SK-N-DZ (cell line): ENCODE measurements around the gene RAB30.
"Not testable (repeated sequence)": the region's sequence is repeated elsewhere in the genome, so short reads cannot be mapped to it uniquely, and the experiment has no call there.

ENCODE experiments used
- DNase-seq: peaks from one replicate; pipeline ENCODE4 v3.0.0-alpha.2; 2015; ENCODE audit warnings: low spot score

RAB30 gene

DNA sequence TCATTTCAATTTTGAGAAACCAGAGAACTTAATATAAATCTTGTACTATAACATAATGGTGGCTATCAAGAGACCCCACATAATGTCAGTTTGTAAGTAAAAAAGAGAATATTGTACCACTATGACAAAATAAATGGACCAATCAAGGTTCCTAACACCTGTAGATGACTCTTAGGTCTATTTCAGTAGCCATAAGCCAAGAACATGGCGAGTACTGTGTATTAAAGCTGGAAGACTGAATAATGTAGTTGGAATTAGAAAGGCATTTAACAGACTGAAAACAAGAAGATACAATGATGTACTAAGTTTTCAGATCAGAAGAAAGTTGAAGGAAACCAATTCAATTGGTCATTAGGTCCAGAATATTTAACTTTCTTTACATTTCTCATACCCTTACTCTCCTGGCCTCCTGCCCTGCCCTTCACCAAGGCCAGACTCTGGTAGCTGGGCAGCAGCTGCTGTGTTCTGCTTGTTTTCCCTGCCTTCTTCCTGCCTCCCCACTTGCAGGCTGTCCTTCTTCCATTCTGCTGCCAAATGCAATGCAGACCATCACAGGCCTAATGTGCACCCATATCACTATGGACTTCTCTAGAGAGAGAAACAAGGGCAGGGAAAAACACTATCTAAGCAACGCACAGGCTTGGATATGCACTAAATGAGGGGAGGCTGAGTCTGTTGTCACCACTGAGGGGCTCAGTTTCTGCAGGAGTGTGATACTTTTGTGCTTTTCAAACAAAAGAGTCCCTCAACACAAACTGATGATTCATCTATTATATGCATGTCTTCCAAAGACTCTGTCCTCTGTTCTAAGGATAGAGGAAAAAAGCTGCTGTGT lies 60.1 kb downstream of the RAB30 start:
- DNase-seq, result no peak

DNA sequence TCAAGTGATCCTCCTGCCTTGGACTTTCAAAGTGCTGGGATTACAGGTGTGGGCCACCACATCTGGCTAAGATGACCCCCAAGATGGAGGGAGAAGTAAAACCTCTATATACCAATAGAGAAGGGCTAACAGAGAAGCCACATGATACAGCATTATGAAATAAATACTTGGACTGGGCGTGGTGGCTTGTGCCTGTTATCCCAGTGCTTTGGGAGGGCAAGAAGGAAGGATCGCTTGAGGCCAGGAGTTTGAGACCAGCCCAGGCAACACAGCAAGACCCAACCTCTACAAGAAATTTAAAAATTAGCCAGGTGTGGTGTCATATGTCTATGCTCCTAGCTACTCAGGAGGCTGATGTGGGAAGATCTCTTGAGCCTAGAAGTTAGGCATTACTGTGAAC lies 61.7 kb downstream of the RAB30 start:
- no peak for DNase-seq

DNA sequence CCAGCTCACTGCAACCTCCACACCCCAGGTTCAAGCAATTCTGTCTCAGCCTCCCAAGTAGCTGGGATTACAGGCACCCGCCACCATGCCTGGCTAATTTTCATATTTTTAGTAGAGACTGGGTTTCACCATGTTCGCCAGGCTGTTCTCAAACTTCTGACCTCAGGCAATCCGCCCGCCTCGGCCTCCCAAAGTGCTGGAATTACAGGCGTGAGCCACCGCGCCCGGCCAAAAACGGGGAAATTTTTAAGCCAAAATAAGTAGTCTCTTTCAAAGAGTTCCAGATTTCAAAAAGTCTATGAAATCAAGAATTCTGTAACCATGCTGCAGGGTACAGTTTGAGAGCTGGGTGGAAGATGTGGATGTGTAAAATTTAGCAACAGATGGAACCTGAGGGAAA lies 62.6 kb downstream of the RAB30 start:
- not testable (repeated sequence) for DNase-seq

DNA sequence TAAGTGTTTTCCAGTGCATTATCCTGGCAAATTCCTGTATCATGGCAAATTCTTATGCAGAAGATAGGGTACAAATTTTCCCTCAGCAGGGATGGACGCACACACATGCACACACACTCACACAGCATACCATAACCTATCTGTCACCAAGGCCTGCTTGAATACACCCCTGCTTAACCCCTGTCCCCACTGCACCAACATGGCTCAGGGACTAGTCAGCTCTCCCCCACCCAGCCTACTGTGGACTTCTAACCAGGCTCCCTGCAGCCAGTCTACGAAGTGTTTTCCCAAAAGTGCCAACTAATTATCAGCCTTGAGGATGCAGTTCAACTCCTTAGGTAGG lies 63.1 kb downstream of the RAB30 start:
- no peak for DNase-seq

DNA sequence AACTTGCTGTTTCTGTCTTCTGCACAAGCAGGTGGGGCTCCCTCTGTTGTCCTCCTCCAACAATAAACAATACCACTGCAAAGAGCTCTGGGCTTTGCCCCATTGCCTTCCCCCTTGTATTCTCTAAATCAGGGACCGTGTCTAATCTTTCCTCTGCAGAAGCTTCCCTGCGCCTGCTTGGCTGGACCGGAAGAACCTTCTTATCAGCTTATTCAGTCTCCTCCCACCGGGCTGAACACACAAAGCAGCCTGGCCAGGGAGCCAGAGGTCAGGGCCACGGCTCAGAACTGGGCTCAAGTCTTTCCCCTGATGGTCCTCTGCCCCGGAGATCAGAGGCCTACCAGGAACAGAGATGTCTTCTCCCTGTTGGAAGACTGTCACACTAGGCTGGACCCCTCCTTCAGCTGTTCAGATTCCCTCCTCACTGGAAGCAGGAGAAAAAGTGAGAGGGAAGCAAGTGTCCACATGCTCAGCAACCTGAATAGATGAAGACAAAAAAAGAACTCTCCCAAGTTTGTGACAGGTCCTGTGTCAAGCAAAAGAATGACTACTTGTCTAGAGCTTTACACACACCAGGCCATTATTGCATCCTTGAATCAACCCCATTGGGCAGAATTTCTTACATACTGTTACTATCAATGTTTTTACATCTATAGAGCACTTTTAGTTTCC lies 63.7 kb downstream of the RAB30 start:
- peak; percentile 70 for DNase-seq

DNA sequence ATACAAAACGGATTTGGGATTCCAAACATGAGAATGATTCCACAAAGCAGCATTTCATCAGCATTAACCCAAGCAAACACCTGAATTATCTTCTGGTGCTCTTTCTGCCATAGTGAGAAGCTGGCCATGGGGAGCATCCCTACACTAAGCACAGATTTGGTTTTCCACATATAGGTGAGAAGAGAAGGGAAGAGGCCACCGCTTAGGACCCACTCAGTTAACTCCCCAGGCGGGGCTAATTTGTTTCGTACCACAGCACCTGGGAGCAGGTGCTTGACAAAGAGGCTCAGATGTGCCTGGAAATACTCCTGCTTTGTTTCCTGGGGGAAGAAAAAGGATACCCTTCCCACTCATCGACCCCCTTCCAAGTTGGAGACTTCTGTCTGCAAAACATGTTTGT lies 64.2 kb downstream of the RAB30 start:
- DNase-seq, result no peak

DNA sequence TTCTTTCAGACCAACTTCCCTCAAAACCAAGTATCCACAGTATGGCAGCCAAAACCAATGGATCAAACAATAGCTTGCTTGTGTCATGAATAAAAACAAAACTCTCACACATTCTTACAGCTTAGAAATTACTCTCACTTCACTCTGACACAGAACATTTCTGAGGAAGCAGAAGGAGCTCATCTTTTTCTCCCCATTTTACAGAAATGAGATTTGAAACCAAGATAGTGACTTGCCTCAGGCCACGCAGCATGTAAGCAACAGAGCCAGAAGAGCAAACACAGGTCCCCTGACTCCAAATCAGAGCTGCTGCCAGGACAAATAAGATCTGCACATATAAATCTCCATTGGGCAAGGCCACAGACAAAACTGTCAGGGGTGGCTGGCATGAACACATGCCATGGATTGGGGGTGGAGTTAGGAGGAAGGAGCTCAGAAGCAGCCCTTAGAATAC lies 64.8 kb downstream of the RAB30 start:
- no peak for DNase-seq

DNA sequence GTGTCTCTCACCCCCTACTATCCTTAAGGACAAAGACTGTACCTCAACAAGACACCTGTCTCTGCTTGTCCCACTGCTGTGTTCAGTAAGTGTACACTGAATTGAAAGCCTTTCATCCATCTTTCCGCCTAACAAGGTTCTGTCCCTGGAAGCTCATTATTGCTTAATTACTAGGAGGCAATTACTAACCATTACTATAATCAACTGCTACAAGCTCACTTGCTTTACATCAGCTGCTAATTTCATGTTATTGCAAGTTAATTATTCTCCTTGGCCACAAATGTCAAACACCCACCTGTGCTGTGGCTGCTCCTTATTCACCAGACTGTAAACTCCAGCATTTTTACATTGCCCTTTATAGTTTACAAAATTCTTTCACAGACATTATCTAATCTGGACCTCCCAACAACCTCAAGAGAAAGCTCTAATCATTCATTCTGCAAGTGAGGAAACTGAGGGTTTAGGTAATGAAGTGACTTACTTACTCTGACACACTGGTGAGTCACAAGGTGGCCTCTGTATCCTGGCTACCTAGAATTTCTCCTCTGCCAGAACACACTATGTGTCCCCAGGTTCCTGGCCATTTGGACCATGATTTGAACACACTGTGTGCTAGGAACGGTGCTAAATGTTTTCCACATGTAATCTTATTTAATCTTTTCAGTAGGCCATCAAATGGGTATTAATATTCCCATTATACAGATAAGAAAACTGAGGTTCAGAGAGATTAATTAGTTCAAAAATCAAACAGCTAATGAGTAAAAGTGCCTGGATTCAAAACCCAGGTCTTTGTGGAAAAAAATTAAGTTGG lies 66.7 kb downstream of the RAB30 start:
- no peak for DNase-seq

DNA sequence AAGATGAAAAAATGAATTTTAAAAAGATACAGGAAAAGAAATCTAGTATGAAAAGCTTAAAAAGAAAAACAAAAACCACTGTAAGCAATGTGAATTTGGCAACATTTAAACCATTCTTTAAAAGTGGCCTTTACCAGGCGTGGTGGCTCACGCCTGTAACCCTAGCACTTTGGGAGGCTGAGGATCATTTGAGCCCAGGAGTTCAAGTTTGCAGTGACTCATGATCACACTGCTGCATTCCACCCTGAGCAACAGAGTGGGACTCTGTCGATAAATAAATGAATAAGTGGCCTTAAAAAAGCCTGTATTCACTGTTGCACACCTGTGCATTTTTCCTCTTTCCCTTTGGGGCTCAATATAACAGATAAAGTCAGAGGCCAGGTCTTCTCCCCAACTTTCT lies 69.2 kb downstream of the RAB30 start:
- no peak for DNase-seq

DNA sequence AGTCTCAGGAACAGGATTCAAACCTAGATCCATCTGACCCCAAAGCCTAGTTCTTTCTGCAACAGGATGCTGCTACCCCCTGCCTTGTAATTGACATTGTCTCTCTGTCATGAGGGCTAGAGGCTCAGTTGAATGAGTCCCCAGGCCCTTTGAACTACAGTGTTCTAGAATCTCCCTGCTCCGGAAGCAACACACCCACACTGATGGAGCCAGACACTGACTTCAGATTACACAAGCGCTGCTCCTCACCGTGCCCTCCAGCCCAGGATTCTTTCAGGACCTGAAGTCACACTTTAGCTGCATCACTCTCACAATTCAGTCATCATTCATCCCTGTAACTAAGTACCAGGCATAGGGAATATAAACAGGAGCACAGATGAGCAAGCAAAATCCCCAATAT lies 69.6 kb downstream of the RAB30 start:
- DNase-seq, result no peak

DNA sequence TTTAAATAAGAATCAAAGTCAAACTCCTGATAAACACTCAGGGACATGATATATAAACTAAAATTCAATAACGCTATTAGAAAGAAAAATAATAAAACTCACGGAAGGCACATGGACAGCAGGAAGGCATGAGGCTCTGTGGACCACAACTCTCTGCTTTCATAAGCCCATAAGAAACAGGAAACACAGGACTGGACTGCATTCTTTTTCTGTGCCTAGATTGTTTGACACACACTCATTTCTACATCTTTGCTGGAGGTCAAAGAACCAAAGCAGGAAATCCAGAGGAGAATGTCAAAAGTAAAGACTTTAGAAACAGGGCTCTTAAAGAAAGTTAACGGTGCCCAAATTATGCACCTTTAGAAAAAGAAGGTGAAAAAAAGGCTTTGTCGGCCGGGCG lies 71.3 kb downstream of the RAB30 start:
- DNase-seq, result no peak

DNA sequence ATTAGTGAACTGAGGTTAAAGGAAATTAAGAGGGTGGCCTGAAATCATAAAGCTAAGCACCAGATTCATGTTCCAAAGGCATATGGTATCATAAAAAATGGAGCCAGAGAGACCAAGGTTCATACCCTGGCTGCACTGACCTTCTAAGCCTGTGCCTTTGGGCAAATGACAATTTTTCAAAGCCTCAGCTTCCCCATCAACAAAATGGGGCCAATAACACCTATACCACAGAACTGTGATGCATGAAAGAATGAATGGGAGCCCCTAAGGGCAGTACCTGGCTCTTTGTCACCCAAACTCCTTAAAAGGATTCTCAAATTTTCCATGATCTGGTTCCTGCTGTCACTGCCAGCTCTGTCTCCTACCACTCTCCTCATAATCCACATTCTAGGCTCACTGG lies 72.5 kb downstream of the RAB30 start:
- no peak for DNase-seq

DNA sequence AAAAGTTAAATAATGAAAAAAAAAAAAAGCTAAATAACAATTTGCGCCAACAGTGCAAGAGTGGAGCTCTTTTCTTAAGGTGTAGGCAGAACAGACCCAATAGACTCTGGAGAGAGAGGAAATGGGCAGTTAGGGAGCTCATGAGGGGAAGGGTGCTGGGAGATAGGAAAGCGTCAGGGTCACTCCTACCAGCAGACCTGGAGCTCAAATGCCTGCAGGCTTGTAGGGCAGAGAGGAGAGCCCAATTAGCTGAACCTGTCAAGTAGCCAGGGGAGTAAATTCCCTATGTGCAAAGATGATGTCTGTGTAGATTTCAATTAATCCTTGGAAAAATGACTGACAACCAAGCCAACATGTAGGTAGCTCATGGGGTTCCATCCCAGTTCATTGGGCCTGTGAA lies 73.0 kb downstream of the RAB30 start:
- DNase-seq, result no peak

DNA sequence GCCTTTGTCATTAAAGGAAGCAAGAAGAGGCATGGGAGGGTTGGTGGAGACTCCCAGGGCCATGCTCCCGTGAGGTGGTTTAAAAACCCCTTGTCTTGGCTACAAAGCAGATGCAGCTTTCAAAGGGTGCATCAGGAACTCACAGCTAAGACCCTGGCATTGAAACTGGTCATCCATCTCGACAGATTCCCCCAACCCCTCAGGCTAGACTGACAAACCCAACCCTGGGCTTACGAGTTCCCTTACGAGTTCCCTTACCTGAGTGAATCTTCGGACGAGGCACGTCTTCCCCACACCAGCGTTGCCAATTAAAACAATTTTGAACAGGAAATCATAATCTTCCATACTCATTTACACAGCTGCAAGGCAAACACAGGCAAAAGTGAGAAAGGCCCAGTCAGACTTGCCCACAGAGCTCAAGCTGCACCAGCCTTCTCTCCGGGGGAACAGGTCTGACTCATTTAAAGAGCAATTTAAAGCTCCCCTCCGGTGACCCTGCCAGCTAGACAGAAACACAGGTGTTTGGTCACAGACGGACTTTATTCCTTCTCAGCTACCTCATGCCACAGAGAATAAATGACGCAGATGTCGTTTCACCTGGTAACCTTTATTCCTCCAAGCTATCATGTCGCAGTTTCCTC lies 74.6 kb downstream of the RAB30 start:
- no peak for DNase-seq

DNA sequence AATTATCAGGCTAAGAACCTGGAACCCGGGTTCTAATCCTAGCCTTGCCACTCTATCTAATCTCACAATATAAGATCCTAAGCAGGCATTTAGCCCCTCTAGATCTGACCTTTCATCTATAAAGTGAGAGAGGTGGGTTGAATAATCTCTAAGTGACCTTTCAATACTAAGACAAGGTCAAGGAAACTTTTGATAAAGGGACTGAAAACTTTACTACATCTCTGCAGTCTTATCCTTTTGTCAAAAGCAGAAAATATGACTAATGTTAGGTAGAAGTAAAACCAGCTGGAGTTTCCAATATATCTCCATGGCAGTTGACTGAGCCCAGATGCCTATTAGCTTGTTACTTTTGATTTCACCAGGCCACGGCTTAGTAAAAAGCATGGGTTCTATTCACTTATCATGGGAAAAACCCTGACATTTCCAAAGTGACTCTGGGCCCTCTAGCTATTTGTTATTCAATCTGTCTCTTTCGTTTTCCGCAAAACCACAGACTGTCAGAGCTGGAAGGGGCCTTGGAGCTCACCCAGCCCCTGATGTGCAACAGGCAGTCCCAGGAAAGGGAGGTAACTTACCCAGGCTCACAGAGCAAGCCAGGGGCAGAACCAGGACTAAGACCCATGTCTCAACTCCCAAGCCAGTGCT lies 75.8 kb downstream of the RAB30 start:
- DNase-seq, result no peak

DNA sequence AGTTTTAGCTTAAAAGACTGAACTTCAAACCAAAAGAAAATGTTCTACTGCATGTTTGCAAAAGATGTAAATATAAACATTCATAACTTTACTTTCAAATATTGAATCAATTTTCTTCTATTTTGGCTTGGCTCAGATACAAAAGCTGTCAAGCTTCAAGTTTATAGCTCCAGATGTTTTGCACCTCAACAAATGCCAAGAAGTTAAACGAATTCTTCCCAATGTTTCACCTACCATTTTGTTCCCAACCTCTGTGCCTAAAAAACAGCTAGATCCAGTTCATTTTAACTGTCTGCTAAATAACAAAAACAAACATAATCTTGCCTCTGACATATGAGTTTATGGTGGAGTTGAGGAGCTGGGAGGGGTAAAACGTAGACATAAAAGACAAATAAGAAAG lies 76.5 kb downstream of the RAB30 start:
- no peak for DNase-seq

DNA sequence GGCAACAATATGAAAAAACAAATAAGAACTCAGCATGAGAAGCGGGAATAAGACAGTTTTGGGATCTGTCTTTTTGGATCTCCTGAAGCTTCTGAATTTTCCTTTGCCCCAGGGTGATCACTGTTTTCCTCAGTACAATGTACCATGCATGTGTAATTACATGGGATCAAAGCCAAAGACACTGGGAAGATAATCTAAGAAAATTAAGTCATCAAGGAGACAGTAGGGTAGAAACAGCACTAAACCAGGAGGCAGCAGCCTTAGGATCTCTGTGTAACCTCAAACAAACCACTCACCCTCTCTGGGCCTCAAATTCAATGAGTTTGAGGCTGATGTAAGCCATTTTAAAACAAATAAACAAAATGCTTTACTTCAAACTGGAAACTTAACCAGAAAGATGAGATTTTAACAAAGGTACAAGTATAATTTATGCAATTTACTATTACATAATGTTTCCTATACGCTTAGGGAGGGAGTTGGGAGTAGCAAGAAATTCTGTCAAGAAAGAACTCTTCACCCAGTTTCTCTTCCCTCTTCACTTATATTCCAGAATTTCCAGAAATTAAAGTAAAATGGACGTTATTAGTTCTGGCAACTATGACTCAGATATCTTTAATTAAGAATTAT lies 77.0 kb downstream of the RAB30 start:
- DNase-seq, result no peak

DNA sequence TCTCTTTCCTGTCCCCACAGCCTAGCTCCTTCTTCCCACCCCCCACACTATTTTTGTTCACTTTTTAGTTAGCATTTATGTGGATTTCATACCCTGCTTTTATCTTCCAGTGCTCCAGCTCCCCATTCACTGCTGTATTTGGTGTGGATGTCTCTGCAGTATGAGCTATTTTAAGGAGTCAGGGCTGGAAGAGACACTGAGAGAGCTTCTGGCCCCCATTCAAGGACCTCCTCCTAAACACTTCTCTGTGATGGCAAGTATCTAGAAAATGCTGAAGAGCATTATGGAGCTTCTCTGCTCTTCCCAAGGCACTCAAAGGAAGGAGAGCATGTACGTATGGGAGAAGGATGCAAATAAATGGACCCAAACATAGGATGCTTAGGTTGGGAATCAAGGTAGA lies 79.5 kb downstream of the RAB30 start:
- DNase-seq, result no peak

DNA sequence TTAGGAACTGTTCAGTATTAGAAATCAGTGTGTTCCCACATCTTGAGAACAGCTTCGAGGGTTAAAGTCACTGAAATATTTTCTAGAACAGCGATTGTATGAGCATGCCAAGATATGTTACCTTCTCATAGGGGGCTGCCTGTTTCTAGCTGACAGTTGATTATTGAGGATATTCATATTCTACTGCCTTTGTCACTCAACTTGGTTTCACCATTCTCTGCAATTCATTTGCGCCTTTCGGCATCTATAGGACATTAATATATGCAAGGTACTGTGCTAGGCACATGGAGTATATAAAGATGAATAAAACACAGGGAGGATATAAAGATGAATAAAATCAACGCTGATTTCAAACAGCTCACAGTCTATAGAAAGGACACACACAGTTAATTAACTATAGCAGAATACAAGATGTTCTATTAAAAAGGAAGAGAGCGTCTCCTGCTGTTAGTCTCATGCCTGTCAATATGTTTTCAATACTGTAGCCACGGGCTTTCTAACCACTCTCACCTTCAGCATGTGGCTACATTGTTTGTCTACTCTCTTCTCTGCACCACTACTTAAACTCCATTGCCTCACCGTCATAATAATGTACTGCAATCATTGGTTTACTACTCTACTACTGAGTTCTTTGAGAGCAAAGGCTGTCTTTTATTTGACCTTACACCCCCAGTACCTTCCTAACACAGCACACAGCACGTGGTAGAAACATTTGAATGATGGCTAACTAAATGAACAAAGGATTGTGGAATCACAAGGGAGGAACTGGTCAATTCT lies 81.9 kb downstream of the RAB30 start:
- DNase-seq, result no peak

DNA sequence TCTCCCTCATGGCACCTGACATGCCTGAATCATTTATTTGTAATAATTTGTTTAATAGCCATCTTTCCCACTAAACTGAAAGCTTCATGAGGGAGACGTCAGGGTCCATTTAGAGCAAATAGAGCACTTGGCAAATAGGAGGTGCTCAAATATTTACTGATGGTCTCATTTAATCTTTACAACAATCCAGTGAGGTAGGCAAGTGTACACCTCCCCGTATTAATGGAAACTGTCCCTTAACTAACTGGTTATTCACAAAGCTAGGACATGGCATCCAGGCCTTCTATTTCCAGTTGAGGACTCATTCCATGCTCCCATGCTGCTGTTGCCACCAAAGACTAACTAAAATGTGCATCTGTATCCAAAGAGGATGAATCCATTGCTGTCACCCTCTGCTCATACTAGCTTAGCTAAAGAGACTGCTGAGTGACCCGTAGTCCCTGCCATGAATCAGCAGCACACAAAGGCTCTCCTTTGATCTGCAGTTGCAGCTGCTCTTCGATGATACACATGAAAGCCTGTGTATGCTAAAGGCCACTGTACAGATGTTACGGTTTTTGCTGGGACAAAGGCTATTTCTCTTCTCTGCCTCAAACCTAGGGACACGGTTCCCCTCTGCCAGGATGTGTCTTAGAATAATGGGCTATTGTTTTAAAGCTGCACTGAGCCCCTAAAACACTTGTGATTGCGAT lies 82.6 kb downstream of the RAB30 start:
- no peak for DNase-seq
